NB4 (cell line): Measurements from ENCODE around the gene MYCBP2.

ENCODE experiments used
- DNase-seq: peaks from one replicate; pipeline ENCODE4 v3.0.0; 2010; ENCODE audit warnings: low read depth
- H3K4me3 ChIP-seq: one replicate; pipeline ENCODE4 v1.5.1; 2011; ENCODE audit warnings: mild to moderate bottlenecking, low read depth, low read length, moderate library complexity
- MYC ChIP-seq: IDR thresholded peaks from 2 replicates; pipeline ENCODE4 v1.6.1; 2011; ENCODE audit warnings: low read depth, low read length
- POLR2A ChIP-seq: IDR thresholded peaks from 2 replicates; pipeline ENCODE4 v1.6.1; 2011; ENCODE audit warnings: mild to moderate bottlenecking; ENCODE audit not compliant: insufficient read length; ENCODE audit errors: extremely low read depth
- TF ChIP-seq, protein P1 (sequence below): IDR thresholded peaks from 2 replicates; pipeline ENCODE4 v1.6.1; 2011; ENCODE audit warnings: low read depth, low read length
- TF ChIP-seq, protein P2 (sequence below): IDR thresholded peaks from one replicate; pipeline ENCODE4 v1.5.1; 2012; ENCODE audit warnings: low read depth, low read length

Gene MYCBP2

DNA sequence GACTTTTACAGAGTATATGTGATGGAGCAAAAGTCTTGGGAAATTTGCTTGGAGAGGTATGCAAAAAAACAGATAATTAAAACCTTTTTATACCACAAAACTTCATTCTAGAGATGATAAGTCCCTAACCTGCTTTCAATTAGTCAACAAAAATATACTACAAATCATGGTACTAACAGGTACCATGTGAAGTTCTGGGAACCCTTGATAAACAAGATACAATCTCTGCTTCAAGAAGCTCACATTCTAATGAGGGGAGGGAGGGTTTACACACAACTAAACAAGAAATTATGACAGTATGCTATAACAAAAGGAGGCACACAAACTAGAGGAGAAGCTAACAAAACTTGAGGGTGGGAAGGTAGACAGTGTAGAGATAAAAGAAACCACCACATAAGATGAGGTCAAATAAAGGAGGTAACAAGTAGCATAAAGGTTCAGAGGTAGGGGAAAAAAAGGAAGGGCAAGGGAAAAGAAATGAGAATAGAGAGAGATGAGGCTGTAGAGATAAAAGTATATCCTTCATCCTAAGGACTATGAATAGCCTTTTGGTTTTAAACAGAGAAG, 91.4 kb downstream of the MYCBP2 start:
- H3K4me3 ChIP-seq, result no peak overlapping the region

DNA sequence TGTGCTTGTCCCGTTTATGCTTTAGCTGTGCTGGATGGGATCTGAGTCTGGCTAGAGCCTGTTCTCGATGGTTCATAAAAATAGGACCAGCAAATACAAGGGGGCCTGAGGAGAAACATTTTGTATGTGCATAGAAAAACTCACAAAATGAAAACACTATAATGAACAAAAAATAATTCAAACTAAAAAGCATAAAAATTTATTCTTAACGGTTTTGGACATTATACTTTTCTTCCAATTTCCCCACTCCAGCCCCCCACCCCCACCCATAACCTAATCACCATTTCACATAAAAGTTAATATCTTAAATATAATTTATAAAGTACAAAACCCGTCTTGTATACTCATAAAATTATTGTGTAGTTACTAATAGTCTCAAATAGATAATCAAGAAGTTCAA, 93.7 kb downstream of the MYCBP2 start:
- TF ChIP-seq POLR2A, result no peak
- no peak for TF ChIP-seq MYC
- TF ChIP-seq, protein P1, sequence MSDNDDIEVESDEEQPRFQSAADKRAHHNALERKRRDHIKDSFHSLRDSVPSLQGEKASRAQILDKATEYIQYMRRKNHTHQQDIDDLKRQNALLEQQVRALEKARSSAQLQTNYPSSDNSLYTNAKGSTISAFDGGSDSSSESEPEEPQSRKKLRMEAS, result no peak

More for the DNA sequence above, 91.4 kb downstream of the MYCBP2 start:
- TF ChIP-seq, protein P2, sequence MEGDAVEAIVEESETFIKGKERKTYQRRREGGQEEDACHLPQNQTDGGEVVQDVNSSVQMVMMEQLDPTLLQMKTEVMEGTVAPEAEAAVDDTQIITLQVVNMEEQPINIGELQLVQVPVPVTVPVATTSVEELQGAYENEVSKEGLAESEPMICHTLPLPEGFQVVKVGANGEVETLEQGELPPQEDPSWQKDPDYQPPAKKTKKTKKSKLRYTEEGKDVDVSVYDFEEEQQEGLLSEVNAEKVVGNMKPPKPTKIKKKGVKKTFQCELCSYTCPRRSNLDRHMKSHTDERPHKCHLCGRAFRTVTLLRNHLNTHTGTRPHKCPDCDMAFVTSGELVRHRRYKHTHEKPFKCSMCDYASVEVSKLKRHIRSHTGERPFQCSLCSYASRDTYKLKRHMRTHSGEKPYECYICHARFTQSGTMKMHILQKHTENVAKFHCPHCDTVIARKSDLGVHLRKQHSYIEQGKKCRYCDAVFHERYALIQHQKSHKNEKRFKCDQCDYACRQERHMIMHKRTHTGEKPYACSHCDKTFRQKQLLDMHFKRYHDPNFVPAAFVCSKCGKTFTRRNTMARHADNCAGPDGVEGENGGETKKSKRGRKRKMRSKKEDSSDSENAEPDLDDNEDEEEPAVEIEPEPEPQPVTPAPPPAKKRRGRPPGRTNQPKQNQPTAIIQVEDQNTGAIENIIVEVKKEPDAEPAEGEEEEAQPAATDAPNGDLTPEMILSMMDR, result no peak
- no peak for TF ChIP-seq MYC
- TF ChIP-seq, protein P1, result no peak
- TF ChIP-seq POLR2A, result no peak
- no peak for DNase-seq

DNA sequence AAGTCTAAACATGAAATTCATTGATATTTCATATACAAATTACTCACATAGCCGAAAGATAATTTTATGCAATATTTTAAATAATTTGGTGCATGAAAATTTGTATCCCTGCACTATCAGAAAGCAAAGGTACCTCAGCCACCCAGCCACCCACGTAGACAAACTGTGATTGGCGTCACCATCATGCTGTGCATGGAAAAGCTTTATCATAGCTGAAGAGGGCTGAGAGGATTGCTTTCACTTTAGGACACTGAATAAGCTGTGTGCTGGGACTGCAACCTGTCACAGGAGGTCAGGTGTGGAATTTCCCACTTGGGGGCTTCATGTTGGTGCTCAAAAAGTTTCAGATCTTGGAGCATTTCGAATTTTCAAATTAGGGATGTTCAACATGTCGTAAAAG, 96.3 kb downstream of the MYCBP2 start:
- DNase-seq, result no peak
- no peak overlapping the region for H3K4me3 ChIP-seq
- TF ChIP-seq, protein P2, result no peak
- TF ChIP-seq, protein P1, result no peak
- TF ChIP-seq MYC (no peak), POLR2A (no peak)

More for the DNA sequence above, 93.7 kb downstream of the MYCBP2 start:
- no peak for DNase-seq
- no peak overlapping the region for H3K4me3 ChIP-seq

DNA sequence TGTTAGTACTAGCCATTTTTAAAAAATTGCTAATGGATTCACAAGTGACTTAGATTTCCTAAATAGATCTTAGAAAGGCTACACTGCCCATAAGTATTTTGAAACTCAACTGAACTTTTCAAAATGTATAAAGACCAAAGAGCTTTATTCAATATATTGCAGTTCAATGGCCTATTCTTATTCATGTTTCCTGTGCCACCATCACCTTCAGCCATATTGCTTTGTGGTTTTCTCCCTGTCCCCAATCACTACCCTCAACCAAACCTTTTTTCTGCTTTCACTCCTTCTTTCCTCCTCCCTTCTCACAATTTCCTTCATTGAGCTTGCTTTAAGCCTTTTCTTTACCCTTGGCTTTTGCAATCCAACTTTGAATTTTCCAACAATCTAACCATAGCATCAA, 100.9 kb downstream of the MYCBP2 start:
- TF ChIP-seq, protein P2, result no peak
- TF ChIP-seq POLR2A (no peak), MYC (no peak)
- TF ChIP-seq, protein P1, result no peak

DNA sequence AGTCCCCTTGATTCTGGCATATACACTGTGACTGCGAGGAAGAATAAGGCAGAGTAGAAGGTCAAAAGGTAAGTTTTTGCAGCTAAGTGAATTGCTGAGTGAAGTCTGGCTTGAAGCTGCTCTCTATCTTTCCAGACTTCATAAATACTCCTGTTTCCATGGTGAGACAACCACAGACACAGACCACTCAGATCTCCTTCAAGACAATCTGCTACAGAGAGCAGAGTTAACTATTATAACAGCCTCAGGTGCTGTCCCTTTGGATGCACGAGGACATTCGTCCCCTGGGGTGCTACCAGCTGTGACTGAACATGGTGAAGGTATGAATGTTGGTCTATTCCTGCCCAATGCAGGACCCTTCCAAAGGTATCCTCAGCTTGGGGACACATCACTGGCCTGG, 104.0 kb downstream of the MYCBP2 start:
- TF ChIP-seq, protein P1, result no peak
- TF ChIP-seq POLR2A, result no peak
- TF ChIP-seq, protein P2, result no peak
- H3K4me3 ChIP-seq, result no peak overlapping the region
- no peak for DNase-seq

More for the DNA sequence above, 100.9 kb downstream of the MYCBP2 start:
- no peak overlapping the region for H3K4me3 ChIP-seq
- no peak for DNase-seq

DNA sequence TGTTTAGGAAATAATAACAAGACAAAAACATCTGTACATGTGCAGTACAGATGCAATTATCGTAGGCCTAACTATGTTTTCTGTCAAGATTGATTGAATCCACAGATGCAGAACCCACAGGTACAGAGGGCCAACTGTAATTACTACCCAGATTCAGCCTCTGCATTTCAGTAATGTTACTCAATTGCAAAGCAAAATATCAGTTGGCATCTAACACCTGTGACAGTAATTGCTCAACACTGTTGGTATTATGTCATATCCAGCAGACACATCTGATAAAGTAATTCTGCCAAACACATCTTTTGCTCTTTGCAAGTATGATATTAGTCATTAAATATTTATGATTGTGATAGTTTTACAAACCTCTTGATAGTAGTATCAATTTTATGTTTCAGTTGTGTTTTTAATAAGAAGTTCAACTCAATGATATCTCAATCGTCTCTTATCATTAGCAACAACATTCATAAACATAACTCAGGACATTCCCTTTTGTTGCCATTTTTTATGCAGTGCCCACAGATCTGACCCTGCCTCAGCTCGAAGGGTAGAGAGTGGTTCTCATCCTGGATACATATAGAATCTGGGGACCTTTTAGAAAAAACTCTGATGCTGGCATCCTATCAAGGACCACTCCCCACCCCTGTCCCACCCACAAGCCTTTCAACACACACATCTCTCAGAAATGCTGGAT, 104.7 kb downstream of the MYCBP2 start:
- no peak overlapping the region for H3K4me3 ChIP-seq
- TF ChIP-seq POLR2A (no peak), MYC (no peak)
- DNase-seq, result no peak
